Right lobe of liver (tissue), 4 donors: Measurements from ENCODE around the gene B3GNT8.

ENCODE experiments used
- POLR2A ChIP-seq: fragments of 450-650 bp; IDR thresholded peaks from one replicate; pipeline ENCODE4 v1.6.1; 2017; ENCODE audit warnings: antibody characterized with exemption, mild to moderate bottlenecking
- TF ChIP-seq, protein P1 (sequence below), 4 donors: fragments of 200-600 bp in 3 of 4; fragments of 450-650 bp in 1 of 4; IDR thresholded peaks; one replicate each; pipeline versions ENCODE4 v1.5.1 to v1.8.0; 2016 to 2022; ENCODE audit warnings: antibody characterized with exemption in 4 of 4, mild to moderate bottlenecking in 2 of 4
- donor health status: DM: no; HTN: no; CAD: no.
- donor health status: DM: no; HTN: no; CAD: no.
- donor health status: DM: no; HTN: yes; CAD: no.

DNA sequence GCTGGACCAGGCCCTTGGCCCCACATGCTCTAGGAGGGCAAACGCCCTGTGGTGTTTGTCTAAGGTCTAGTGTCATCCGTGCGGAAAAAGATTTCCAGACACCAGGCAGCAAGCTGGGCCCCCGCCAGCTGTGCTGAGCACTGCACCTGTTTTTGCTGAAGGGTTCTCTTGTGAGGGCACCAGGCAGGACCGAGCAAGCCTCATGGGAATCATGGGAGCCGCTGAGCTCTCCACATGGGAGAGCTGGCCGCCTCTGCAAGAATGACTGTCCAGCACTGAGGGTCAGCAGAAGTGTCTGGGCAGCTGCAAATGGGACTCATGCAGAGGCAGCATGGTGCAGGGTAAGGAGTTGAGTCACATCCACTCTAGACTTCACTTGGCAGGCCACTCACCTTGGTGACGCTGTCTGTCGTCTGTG, 12.0 kb downstream of the B3GNT8 start:
- TF ChIP-seq, protein P1, sequence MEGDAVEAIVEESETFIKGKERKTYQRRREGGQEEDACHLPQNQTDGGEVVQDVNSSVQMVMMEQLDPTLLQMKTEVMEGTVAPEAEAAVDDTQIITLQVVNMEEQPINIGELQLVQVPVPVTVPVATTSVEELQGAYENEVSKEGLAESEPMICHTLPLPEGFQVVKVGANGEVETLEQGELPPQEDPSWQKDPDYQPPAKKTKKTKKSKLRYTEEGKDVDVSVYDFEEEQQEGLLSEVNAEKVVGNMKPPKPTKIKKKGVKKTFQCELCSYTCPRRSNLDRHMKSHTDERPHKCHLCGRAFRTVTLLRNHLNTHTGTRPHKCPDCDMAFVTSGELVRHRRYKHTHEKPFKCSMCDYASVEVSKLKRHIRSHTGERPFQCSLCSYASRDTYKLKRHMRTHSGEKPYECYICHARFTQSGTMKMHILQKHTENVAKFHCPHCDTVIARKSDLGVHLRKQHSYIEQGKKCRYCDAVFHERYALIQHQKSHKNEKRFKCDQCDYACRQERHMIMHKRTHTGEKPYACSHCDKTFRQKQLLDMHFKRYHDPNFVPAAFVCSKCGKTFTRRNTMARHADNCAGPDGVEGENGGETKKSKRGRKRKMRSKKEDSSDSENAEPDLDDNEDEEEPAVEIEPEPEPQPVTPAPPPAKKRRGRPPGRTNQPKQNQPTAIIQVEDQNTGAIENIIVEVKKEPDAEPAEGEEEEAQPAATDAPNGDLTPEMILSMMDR (IDR thresholded peaks at IDR 0.05): no peak
- TF ChIP-seq POLR2A: no peak
